HCT116 (cell line): ENCODE measurements around the gene UACA. TPM values are rescaled to one million over a fixed set of nuclear protein-coding genes. Genes with fewer than 3 reads are reported as not detected.

Experiments used
- ATAC-seq: fragments of 200-7000 bp; cut with Tn5 transposase; 2 replicates; pipeline ENCODE4 v1.9.1; 2020; ENCODE audit warnings: mild to moderate bottlenecking, moderate library complexity
- BruUV-seq: library from RNA; stranded (reverse); fragments of 400-500 nt; replicated peaks from 2 replicates; lab custom pipeline; 2021; lab: Mats Ljungman, UMichigan
- CTCF ChIA-PET: fragments of 300-600 bp; sonication (Branson Sonifier 250); formaldehyde crosslinking; loops from one replicate; lab custom pipeline; 2021; ENCODE audit warnings: antibody characterized with exemption; lab: Charles Lee
- POLR2A ChIA-PET: fragments of 300-600, 350-600 bp; sonication (Branson Sonifier 250); formaldehyde crosslinking; loops from one replicate; lab custom pipeline; 2021; ENCODE audit warnings: antibody characterized with exemption; lab: Charles Lee
- RAD21 ChIA-PET, 2 experiments: fragments of 300-600 bp; sonication (Branson Sonifier 250); formaldehyde crosslinking; loops; one replicate each; lab custom pipeline; 2023; ENCODE audit warnings: low total read pairs in 2 of 2; ENCODE audit not compliant: uncharacterized antibody in 2 of 2, unreplicated experiment in 2 of 2, low non-redundant PET in 1 of 2; lab: Charles Lee
- DNase-seq: peaks from one replicate; pipeline ENCODE4 v3.0.0-alpha.2; 2010; ENCODE audit warnings: low read depth, low spot score
- H2AFZ ChIP-seq: fragments of 200-600 bp; shearing (Covaris generic), sonication (generic); 2 replicates; pipeline ENCODE4 v1.6.1; 2017; ENCODE audit warnings: low read depth, mixed run types, mixed read lengths, antibody characterized with exemption, low read length; ENCODE audit not compliant: poor library complexity, severe bottlenecking
- H3K27ac ChIP-seq: 2 replicates; pipeline ENCODE4 v1.5.1; 2012; ENCODE audit warnings: low read depth, low read length
- H3K27me3 ChIP-seq: fragments of 200-600 bp; sonication (generic); 2 replicates; pipeline ENCODE4 v1.6.1; 2016; ENCODE audit warnings: mixed run types, low read length, mixed read lengths; ENCODE audit not compliant: insufficient read depth
- H3K36me3 ChIP-seq, 2 experiments: fragments of 200-500 bp in 1 of 2; fragments of 200-600 bp in 1 of 2; sonication (Bioruptor generic) in 1 of 2; sonication (generic) in 1 of 2; 2 replicates each; pipeline versions ENCODE4 v1.5.1 to v1.6.1; 2014 to 2016; ENCODE audit warnings: low read length in 2 of 2, inconsistent platforms in 1 of 2, mixed read lengths in 1 of 2, mixed run types in 1 of 2; ENCODE audit not compliant: insufficient read depth in 2 of 2, control insufficient read depth in 1 of 2
- H3K4me1 ChIP-seq, 2 experiments: fragments of 200-600 bp in 1 of 2; sonication (generic) in 1 of 2; 2 replicates each; pipeline versions ENCODE4 v1.5.1 to v1.6.1; 2012 to 2017; ENCODE audit warnings: low read length in 2 of 2, inconsistent platforms in 1 of 2, mild to moderate bottlenecking in 1 of 2, mixed read lengths in 1 of 2, mixed run types in 1 of 2, moderate library complexity in 1 of 2; ENCODE audit not compliant: insufficient read depth in 2 of 2, control insufficient read depth in 1 of 2
- H3K4me2 ChIP-seq: fragments of 200-600 bp; sonication (generic); 2 replicates; pipeline ENCODE4 v1.6.1; 2017; ENCODE audit warnings: mixed run types, low read length, mixed read lengths
- H3K4me3 ChIP-seq, 2 experiments: fragments of 200-600 bp in 1 of 2; sonication (generic) in 1 of 2; replicated peaks in 1 of 2; 2 replicates each; pipeline ENCODE4 v1.5.1; 2011 to 2016; ENCODE audit warnings: low read length in 2 of 2, control low read depth in 1 of 2, low read depth in 1 of 2, mild to moderate bottlenecking in 1 of 2, mixed read lengths in 1 of 2, mixed run types in 1 of 2
- H3K79me2 ChIP-seq: fragments of 200-600 bp; sonication (generic); 2 replicates; pipeline ENCODE4 v1.6.1; 2017; ENCODE audit warnings: mild to moderate bottlenecking, mixed run types, low read length, moderate library complexity, mixed read lengths; ENCODE audit not compliant: insufficient read depth
- H3K9ac ChIP-seq: fragments of 200-600 bp; sonication (generic); 2 replicates; pipeline ENCODE4 v1.6.1; 2016; ENCODE audit warnings: low read length, mixed read lengths
- H3K9me2 ChIP-seq: fragments of 200-600 bp; sonication (generic), shearing (Covaris generic); 2 replicates; pipeline ENCODE4 v1.6.1; 2017; ENCODE audit warnings: mixed run types, mild to moderate bottlenecking, moderate library complexity; ENCODE audit not compliant: insufficient read depth
- H3K9me3 ChIP-seq, 2 experiments: fragments of 200-500 bp in 1 of 2; fragments of 200-600 bp in 1 of 2; sonication (Bioruptor generic) in 1 of 2; sonication (generic) in 1 of 2; 2 replicates each; pipeline ENCODE4 v1.6.1; 2014 to 2017; ENCODE audit warnings: low read length in 2 of 2, mixed read lengths in 2 of 2, inconsistent platforms in 1 of 2, low read depth in 1 of 2, mild to moderate bottlenecking in 1 of 2, mixed run types in 1 of 2, moderate library complexity in 1 of 2; ENCODE audit not compliant: control insufficient read depth in 1 of 2, insufficient read depth in 1 of 2
- H4K20me1 ChIP-seq: fragments of 200-600 bp; sonication (generic), shearing (Covaris generic); 2 replicates; pipeline ENCODE4 v1.6.1; 2017; ENCODE audit warnings: mixed run types, mild to moderate bottlenecking, moderate library complexity; ENCODE audit not compliant: insufficient read depth
- ATF3 ChIP-seq: IDR thresholded peaks from 2 replicates; pipeline ENCODE4 v1.6.1; 2012
- CBX3 ChIP-seq: IDR thresholded peaks from 2 replicates; pipeline ENCODE4 v1.6.1; 2012; ENCODE audit warnings: low read depth
- CEBPB ChIP-seq: IDR thresholded peaks from 2 replicates; pipeline ENCODE4 v1.6.1; 2012; ENCODE audit warnings: low read depth
- EGR1 ChIP-seq: IDR thresholded peaks from 2 replicates; pipeline ENCODE4 v1.6.1; 2012; ENCODE audit warnings: low read depth
- EZH2phosphoT487 ChIP-seq: fragments of 200-600 bp; IDR thresholded peaks from 2 replicates; pipeline ENCODE4 v1.6.1; 2018; ENCODE audit warnings: antibody characterized with exemption, borderline replicate concordance
- JUND ChIP-seq: IDR thresholded peaks from 2 replicates; pipeline ENCODE4 v1.6.1; 2012
- MAX ChIP-seq: IDR thresholded peaks from 2 replicates; pipeline ENCODE4 v1.6.1; 2012
- POLR2A ChIP-seq: IDR thresholded peaks from 2 replicates; pipeline ENCODE4 v1.7.0; 2011; ENCODE audit warnings: borderline replicate concordance; ENCODE audit not compliant: insufficient read depth, insufficient read length; ENCODE audit errors: extremely low read depth
- POLR2AphosphoS5 ChIP-seq: IDR thresholded peaks from 2 replicates; pipeline ENCODE4 v1.6.1; 2011; ENCODE audit warnings: mild to moderate bottlenecking, low read depth, low read length, moderate library complexity
- RAD21 ChIP-seq: IDR thresholded peaks from 2 replicates; pipeline ENCODE4 v1.6.1; 2012; ENCODE audit warnings: low read depth, mild to moderate bottlenecking
- REST ChIP-seq: IDR thresholded peaks from 2 replicates; pipeline ENCODE4 v1.6.1; 2012; ENCODE audit warnings: low read depth
- SIN3A ChIP-seq: IDR thresholded peaks from 2 replicates; pipeline ENCODE4 v1.6.1; 2012; ENCODE audit warnings: low read depth
- SP1 ChIP-seq: IDR thresholded peaks from 2 replicates; pipeline ENCODE4 v1.6.1; 2012; ENCODE audit warnings: low read depth
- SRF ChIP-seq: IDR thresholded peaks from 2 replicates; pipeline ENCODE4 v1.6.1; 2012; ENCODE audit warnings: low read depth
- TCF7L2 ChIP-seq: IDR thresholded peaks from 2 replicates; pipeline ENCODE4 v1.7.0; 2011; ENCODE audit warnings: borderline replicate concordance, inconsistent platforms; ENCODE audit not compliant: insufficient read depth, insufficient read length; ENCODE audit errors: extremely low read depth
- YY1 ChIP-seq: IDR thresholded peaks from 2 replicates; pipeline ENCODE4 v1.6.1; 2011; ENCODE audit warnings: low read length, low read depth, moderate library complexity, mild to moderate bottlenecking; ENCODE audit not compliant: insufficient replicate concordance; ENCODE audit errors: extremely low read depth
- ZBTB33 ChIP-seq: IDR thresholded peaks from 2 replicates; pipeline ENCODE4 v1.6.1; 2011; ENCODE audit warnings: mild to moderate bottlenecking, low read length, moderate library complexity; ENCODE audit not compliant: insufficient replicate concordance; ENCODE audit errors: extremely low read depth
- intact Hi-C: fragments of 100-400 bp; cut with micrococcal nuclease; formaldehyde crosslinking; loops from 2 replicates; pipeline ENCODE4 v1.10.0; 2022
- total RNA-seq: library from RNA; stranded (reverse); gene quantifications from one replicate; pipeline ENCODE4 v1.2.1, GENCODE V29; 2021; ENCODE audit not compliant: unreplicated experiment

The UACA gene
- total RNA-seq, 1 experiment from 2014 or later: 47.4 TPM

GRCh38 chr15:70625011-70625410 is 138.3 kb downstream of the UACA start:
- CTCF ChIA-PET: no interaction called here
- no peak overlapping the region for H2AFZ ChIP-seq
- TF ChIP-seq CBX3 (no peak), TCF7L2 (no peak), EZH2phosphoT487 (no peak), JUND (no peak), MAX (no peak), SP1 (no peak), POLR2A (no peak), POLR2AphosphoS5 (no peak), ATF3 (no peak), SIN3A (no peak), SRF (no peak), EGR1 (no peak), REST (no peak), CEBPB (no peak), RAD21 (no peak), ZBTB33 (no peak), YY1 (no peak)
- TF ChIP-seq, all 23 proteins: peak for 0
- Histone ChIP-seq H3K79me2 (no peaks in the 10 kb centered on the region), H3K9me2 (no peaks in the 10 kb centered on the region), H3K4me1 (no peaks in the 10 kb centered on the region), H4K20me1 (no peaks in the 10 kb centered on the region), H3K4me3 (no peak overlapping the region), H3K9me3 (peaks cover 0 to 3% of the 10 kb centered on the region in 2 experiments; a peak in 1 of 4 replicates), H3K27ac (no peak overlapping the region), H3K9ac (no peak overlapping the region), H3K36me3 (no peaks in the 10 kb centered on the region), H3K4me2 (no peak overlapping the region), H3K27me3 (no peaks in the 10 kb centered on the region)
- BruUV-seq: no TSS peak
- RAD21 ChIA-PET: no interaction called here
- intact Hi-C loops: no loop called here
- POLR2A ChIA-PET: no interaction called here
- DNase-seq (no peak), ATAC-seq (no peak)
